Fibroblast of lung (primary cell): Measurements from ENCODE around the gene ANKFY1. TPM values are rescaled to one million over a fixed set of nuclear protein-coding genes. Genes with fewer than 3 reads are reported as not detected.

Experiments
- DNase-seq, 2 donors: peaks; one replicate each; pipeline versions ENCODE4 v3.0.0 to v3.0.0-alpha.2; 2010; ENCODE audit warnings: low read depth in 2 of 2
- H2AFZ ChIP-seq: 2 replicates; pipeline ENCODE4 v1.5.1; 2012; ENCODE audit warnings: low read length, control low read depth, inconsistent platforms
- H3K27ac ChIP-seq: 2 replicates; pipeline ENCODE4 v1.5.1; 2011; ENCODE audit warnings: low read length, control low read depth; ENCODE audit not compliant: insufficient read depth
- H3K27me3 ChIP-seq: 2 replicates; pipeline ENCODE4 v1.5.1; 2011; ENCODE audit warnings: mild to moderate bottlenecking, low read length; ENCODE audit not compliant: control insufficient read depth, insufficient read depth
- H3K36me3 ChIP-seq: 2 replicates; pipeline ENCODE4 v1.5.1; 2011; ENCODE audit warnings: low read length; ENCODE audit not compliant: control insufficient read depth, insufficient read depth
- H3K4me1 ChIP-seq: 2 replicates; pipeline ENCODE4 v1.5.1; 2011; ENCODE audit warnings: low read length; ENCODE audit not compliant: control insufficient read depth, insufficient read depth; ENCODE audit errors: extremely low read depth
- H3K4me2 ChIP-seq: 2 replicates; pipeline ENCODE4 v1.5.1; 2011; ENCODE audit warnings: low read length, control low read depth; ENCODE audit not compliant: insufficient read depth; ENCODE audit errors: extremely low read depth
- H3K4me3 ChIP-seq, 4 experiments: fragments of 200-600 bp in 1 of 4; sonication (generic) in 1 of 4; replicated peaks in 1 of 4; 2 replicates each; pipeline ENCODE4 v1.5.1; 2011 to 2016; ENCODE audit warnings: low read length in 4 of 4, low read depth in 3 of 4, mild to moderate bottlenecking in 3 of 4, control low read depth in 2 of 4, inconsistent platforms in 1 of 4, mixed read lengths in 1 of 4; ENCODE audit not compliant: insufficient read depth in 1 of 4; ENCODE audit errors: control extremely low read depth in 1 of 4
- H3K79me2 ChIP-seq: 2 replicates; pipeline ENCODE4 v1.5.1; 2012; ENCODE audit warnings: mild to moderate bottlenecking, low read length, inconsistent platforms; ENCODE audit not compliant: control insufficient read depth, insufficient read depth
- H3K9ac ChIP-seq: 2 replicates; pipeline ENCODE4 v1.5.1; 2011; ENCODE audit warnings: mild to moderate bottlenecking, low read length, control low read depth; ENCODE audit not compliant: insufficient read depth
- H3K9me3 ChIP-seq: 2 replicates; pipeline ENCODE4 v1.5.1; 2012; ENCODE audit warnings: low read depth, low read length; ENCODE audit not compliant: control insufficient read depth, insufficient read depth
- H4K20me1 ChIP-seq: 2 replicates; pipeline ENCODE4 v1.5.1; 2011; ENCODE audit warnings: low read length; ENCODE audit not compliant: control insufficient read depth, insufficient read depth; ENCODE audit errors: extremely low read depth
- EZH2 ChIP-seq: IDR thresholded peaks from 2 replicates; pipeline ENCODE4 v1.5.1; 2012; ENCODE audit warnings: low read length, control low read depth, mild to moderate bottlenecking; ENCODE audit errors: missing control alignments
- polyA plus RNA-seq, 2 donors: library from polyadenylated mRNA; depleted of rRNA in 1 of 2; stranded (reverse) in 1 of 2; unstranded in 1 of 2; fragments of >200 nt; gene quantifications; 2 replicates each; pipeline ENCODE4 v1.2.1, GENCODE V29; 2011 to 2012; ENCODE audit warnings: missing spikeins in 1 of 2
- total RNA-seq: library from RNA; depleted of rRNA; stranded (reverse); fragments of >200 nt; gene quantifications from 2 replicates; pipeline ENCODE4 v1.2.1, GENCODE V29; 2014
- TF ChIP-seq, protein P1 (sequence below), 2 donors: IDR thresholded peaks in 1 of 2; conservative IDR thresholded peaks in 1 of 2; 1 replicate in 1 of 2; 2 replicates in 1 of 2; pipeline ENCODE4 v1.5.1; 2011 to 2012; ENCODE audit warnings: low read length in 2 of 2, control low read depth in 1 of 2, inconsistent platforms in 1 of 2, low read depth in 1 of 2, mild to moderate bottlenecking in 1 of 2

Gene ANKFY1
- total and polyA plus RNA-seq, 2 donors (not counting 1 experiment from before 2014, with no cell fraction given) = 26.1 to 34.0 TPM

DNA sequence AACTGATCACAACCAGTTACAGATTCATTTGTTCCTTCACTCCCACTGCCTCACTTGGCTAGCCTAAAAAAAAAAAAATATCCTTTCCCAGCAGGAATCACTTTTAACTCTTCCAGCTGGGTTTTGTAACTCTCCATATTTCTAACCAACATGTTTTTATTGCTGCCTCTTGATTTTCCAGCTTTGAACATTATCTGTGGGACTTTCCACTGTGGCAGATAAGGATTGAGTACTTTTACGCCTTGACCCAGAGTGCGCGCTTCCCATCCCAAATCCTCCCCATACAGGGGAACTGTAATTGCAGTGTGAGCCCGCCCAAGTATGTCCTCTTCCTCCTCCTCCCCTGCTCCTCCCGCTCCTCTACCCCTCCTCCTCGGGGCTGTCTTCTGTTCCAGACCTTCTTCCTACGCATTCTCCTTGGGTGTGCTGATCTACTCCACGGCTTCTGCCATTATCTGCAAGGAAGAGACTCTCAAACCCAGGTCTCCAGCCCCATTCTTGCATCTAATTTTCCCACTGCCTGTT lies 77.4 kb downstream of the ANKFY1 start:
- Histone ChIP-seq H3K79me2 (no peaks in the 10 kb centered on the region), H3K4me2 (no peak overlapping the region), H3K4me3 (no peak overlapping the region), H3K36me3 (peaks cover 25% of the 10 kb centered on the region), H3K9ac (no peak overlapping the region), H3K27me3 (no peaks in the 10 kb centered on the region), H3K9me3 (no peaks in the 10 kb centered on the region), H3K27ac (no peak overlapping the region), H4K20me1 (no peaks in the 10 kb centered on the region), H3K4me1 (no peaks in the 10 kb centered on the region), H2AFZ (no peak overlapping the region)
- no peak for TF ChIP-seq EZH2
- TF ChIP-seq, protein P1, sequence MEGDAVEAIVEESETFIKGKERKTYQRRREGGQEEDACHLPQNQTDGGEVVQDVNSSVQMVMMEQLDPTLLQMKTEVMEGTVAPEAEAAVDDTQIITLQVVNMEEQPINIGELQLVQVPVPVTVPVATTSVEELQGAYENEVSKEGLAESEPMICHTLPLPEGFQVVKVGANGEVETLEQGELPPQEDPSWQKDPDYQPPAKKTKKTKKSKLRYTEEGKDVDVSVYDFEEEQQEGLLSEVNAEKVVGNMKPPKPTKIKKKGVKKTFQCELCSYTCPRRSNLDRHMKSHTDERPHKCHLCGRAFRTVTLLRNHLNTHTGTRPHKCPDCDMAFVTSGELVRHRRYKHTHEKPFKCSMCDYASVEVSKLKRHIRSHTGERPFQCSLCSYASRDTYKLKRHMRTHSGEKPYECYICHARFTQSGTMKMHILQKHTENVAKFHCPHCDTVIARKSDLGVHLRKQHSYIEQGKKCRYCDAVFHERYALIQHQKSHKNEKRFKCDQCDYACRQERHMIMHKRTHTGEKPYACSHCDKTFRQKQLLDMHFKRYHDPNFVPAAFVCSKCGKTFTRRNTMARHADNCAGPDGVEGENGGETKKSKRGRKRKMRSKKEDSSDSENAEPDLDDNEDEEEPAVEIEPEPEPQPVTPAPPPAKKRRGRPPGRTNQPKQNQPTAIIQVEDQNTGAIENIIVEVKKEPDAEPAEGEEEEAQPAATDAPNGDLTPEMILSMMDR (conservative IDR thresholded peaks at IDR 0.05 in 1 of 2, IDR thresholded peaks at IDR 0.05 in 1 of 2; ENCODE audit: low read depth in 1 of 2, low read length in 2 of 2) = no peak
- DNase-seq = no peak

DNA sequence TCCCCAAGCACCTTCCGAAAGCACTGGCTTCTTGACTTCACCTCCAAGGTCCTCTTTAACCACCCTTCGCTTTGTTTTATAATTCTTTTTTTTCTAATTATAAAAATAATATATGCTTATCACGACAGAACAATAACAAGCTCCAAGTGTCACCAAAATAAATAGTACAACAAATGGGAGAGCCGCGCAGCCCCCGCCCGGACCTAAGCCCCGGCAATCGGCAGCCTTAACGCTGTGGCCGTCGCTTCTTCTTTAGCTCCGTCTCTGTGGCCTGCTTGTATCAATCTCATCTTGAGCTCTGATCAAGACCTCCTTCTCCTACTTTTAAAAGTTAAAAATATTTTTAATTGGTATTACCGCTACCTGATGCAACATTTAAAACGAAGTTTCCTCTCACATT lies 78.1 kb downstream of the ANKFY1 start:
- no peak overlapping the region for H3K9ac ChIP-seq
- no peak overlapping the region for H3K27ac ChIP-seq
- H3K79me2 ChIP-seq = no peaks in the 10 kb centered on the region
- no peaks in the 10 kb centered on the region for H4K20me1 ChIP-seq
- no peak overlapping the region for H3K4me3 ChIP-seq
- H3K27me3 ChIP-seq = no peaks in the 10 kb centered on the region
- no peak overlapping the region for H2AFZ ChIP-seq
- no peaks in the 10 kb centered on the region for H3K9me3 ChIP-seq
- no peak for DNase-seq
- no peak overlapping the region for H3K4me2 ChIP-seq
- no peaks in the 10 kb centered on the region for H3K4me1 ChIP-seq
- H3K36me3 ChIP-seq = peaks cover 29% of the 10 kb centered on the region
- TF ChIP-seq, protein P1 (conservative IDR thresholded peaks at IDR 0.05 in 1 of 2, IDR thresholded peaks at IDR 0.05 in 1 of 2; ENCODE audit: low read depth in 1 of 2, low read length in 2 of 2) = no peak
- TF ChIP-seq EZH2 = no peak

DNA sequence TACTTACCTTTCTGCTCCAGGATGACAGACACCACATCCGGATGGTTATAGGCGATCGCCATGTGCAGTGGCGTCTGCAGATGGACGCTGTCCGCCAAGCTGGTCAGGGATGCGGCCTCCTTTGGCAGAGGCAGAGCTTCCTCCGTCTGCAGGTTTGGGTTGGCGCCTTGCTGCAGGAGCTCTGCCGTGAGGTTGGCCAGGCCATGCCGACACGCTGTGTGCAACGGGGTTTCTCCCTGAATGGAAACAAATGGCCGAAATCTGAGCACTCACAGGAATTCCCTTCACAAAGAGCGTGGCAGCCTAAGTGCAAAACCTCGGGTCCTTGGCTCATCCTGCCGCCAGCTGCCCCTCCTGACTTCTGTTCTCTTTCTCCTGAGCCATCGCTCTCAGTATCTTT lies 79.0 kb downstream of the ANKFY1 start:
- no peak for DNase-seq
- no peak overlapping the region for H3K27ac ChIP-seq
- no peak overlapping the region for H3K4me3 ChIP-seq
- H3K4me2 ChIP-seq = no peak overlapping the region
- H2AFZ ChIP-seq = no peak overlapping the region
- TF ChIP-seq, protein P1 (conservative IDR thresholded peaks at IDR 0.05 in 1 of 2, IDR thresholded peaks at IDR 0.05 in 1 of 2; ENCODE audit: low read depth in 1 of 2, low read length in 2 of 2) = no peak
- no peak for TF ChIP-seq EZH2
- no peaks in the 10 kb centered on the region for H3K4me1 ChIP-seq
- no peaks in the 10 kb centered on the region for H3K79me2 ChIP-seq
- no peaks in the 10 kb centered on the region for H3K9me3 ChIP-seq
- H3K27me3 ChIP-seq = no peaks in the 10 kb centered on the region
- no peak overlapping the region for H3K9ac ChIP-seq
- no peaks in the 10 kb centered on the region for H4K20me1 ChIP-seq
- H3K36me3 ChIP-seq = peaks cover 28% of the 10 kb centered on the region
